GM12872 (cell line): ENCODE results near the gene IGSF11.

Source experiments
- TF ChIP-seq, protein P1 (sequence below): IDR thresholded peaks from 3 replicates; pipeline ENCODE4 v1.5.1; 2011; ENCODE audit warnings: low read depth, mild to moderate bottlenecking, low read length, moderate library complexity; ENCODE audit not compliant: insufficient read depth

Gene IGSF11

DNA sequence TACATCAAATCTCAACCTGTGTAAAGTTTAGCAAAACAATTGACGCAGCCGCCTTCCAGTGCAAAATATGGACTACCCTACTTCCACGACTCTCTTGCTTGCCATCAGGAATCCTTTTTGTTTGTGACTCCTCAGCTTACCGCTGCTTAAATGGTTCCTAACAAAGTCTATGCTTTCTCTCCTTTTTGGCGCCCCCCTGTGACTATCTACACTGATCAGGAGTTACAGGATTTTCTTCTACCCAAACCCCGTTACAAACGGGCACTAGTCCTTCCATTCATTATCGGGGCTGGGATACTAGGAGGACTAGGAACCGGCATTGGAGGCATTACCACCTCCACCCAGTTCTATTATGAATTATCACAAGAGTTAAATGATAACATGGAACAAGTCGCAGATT, 184.0 kb downstream of the IGSF11 start:
- TF ChIP-seq, protein P1, sequence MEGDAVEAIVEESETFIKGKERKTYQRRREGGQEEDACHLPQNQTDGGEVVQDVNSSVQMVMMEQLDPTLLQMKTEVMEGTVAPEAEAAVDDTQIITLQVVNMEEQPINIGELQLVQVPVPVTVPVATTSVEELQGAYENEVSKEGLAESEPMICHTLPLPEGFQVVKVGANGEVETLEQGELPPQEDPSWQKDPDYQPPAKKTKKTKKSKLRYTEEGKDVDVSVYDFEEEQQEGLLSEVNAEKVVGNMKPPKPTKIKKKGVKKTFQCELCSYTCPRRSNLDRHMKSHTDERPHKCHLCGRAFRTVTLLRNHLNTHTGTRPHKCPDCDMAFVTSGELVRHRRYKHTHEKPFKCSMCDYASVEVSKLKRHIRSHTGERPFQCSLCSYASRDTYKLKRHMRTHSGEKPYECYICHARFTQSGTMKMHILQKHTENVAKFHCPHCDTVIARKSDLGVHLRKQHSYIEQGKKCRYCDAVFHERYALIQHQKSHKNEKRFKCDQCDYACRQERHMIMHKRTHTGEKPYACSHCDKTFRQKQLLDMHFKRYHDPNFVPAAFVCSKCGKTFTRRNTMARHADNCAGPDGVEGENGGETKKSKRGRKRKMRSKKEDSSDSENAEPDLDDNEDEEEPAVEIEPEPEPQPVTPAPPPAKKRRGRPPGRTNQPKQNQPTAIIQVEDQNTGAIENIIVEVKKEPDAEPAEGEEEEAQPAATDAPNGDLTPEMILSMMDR = no peak
